ENCODE measurements around the gene CRB1. TPM values are rescaled to one million over a fixed set of nuclear protein-coding genes. Genes with fewer than 3 reads are reported as not detected.
A peak's percentile ranks its signal among the peaks of the same experiment; 100 is the strongest.

The CRB1 gene
- total RNA-seq = not detected

DNA sequence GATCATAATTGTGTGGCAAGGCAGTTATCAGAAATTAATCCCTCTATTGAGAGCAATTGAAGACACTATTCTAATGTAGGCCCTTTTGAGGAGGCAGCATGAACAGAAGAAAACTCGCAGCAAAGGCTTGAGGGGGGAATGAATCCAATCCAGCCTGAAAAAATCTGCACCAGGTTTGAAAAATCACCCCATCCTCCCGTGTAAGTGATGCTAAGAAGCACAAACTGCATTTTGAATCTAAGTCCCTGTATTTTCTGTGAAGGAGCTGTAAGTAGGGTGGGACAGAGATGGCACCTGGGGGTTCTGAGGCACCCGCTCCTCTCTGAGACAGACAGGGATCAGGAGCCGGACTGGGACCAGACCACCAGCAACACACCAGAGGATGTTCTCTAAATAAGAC, at the start of gene CRB1:
CRB1 (plus strand) TSS at position 241 of the 400 bp plus-strand sequence. CDS start 161 bp downstream, outside the sequence.
- ATAC-seq = no peak

GRCh38 chr1:197218857-197219256, 49.2 kb upstream of the CRB1 start:
- no peak for ATAC-seq

DNA sequence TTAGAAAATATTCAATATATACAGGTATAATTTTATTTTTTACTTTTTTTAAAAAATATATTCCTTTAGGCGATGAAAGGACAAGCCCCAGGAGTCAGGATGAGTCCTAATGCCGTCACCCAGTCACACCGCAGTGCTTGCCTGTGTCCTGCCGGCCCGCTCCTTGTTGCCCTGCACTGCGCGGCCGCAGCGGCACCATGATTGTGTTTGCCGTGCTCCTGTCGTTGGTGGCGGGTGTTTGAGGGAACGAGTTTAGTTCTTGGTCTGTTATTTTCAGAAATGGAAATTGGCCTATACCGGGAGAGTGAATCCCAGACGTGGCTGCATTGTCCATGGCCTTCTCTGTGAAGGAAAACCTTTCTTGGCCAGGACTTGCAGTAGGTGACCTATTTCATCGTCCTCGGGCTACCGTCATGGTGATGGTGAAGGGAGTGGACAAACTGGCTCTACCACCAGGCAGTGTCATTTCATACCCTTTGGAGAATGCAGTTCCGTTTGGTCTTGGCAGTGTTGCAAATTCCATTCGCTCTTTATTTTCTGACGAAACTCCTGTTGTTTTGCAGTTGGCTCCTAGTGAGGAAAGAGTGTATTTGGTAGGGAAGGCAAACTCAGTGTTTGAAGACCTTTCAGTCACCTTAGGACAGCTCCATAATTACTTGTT, 45.9 kb upstream of the CRB1 start:
- ATAC-seq = peak; percentile 76

DNA sequence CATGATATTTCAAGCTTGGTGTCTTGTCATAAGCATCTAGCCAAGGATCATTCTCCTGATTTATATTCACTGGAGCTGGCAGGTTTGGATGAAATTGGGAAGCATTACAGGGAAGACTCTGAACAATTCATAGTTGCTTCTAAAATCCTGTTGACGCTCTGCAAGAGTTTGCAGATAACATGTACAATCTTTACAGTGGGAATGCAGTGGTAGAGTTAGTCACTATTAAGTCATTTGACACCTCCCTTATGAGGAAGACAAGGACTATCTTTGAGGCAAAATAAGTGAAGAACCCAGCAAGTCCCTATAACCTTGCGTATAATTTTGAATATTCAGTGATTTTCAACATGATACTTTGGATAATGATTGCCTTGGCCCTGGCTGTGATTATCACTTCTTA, 45.3 kb upstream of the CRB1 start:
- no peak for ATAC-seq

- ATAC-seq = no peak
These were observed 43.9 kb upstream of the CRB1 start for GRCh38 chr1:197224160-197224559.

DNA sequence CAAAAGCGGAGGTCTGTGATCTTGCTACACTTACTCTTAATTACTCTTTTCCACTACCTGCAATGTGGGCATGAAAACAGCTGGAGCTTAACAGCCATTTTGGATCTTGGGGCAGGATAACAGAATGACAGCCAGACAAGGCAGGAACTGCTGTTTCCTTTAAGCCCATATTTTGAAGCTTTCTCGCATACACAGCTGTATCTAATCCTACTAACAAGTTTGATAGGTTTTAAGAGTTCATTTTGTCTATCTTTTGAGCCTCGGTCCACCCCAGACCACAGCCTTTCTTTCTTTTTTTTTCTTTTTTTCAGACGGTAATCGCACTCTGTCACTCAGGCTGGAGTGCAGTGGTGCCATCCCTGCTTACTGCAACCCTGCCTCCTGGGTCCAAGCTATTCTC, 42.4 kb upstream of the CRB1 start:
- ATAC-seq = no peak

- ATAC-seq = no peak
These were observed 33.5 kb upstream of the CRB1 start for GRCh38 chr1:197234581-197234980.

DNA sequence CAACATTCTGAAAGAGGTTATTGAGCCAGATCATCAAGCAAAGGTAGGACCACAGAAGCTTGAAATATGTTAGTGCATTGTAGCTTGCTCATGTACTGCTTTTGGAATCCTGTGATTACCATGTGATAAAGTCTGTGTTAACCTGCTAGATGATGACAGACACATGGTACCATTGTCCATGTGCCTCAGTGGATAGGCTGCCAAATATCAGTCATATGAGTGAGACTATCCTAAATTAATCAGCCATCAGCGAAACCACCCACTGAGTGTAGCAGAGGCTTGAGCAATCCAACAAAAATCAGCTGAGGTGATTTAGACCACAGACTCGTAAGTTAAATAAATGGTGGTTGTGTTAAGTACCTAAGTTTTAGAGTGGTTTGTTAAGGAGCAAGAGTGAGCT, 32.7 kb upstream of the CRB1 start:
- ATAC-seq = no peak

DNA sequence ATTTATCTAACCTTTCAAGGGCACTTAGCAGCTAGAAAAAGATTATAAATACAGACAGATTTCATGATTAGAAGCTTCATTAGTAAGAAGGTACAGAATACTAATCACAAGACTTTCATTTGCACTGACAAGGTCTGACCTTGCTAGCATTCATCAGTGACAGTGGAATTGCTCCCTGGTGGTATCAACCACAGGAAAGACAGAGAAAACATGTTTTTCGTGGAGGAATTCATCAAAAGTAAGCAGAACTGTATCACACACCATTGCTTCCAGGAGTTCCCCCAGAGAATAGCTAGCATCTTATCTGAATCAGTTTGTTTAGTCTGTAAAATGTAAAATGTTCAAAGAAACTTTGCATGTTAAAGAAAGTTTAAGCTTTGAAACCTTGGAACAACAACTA, 20.6 kb upstream of the CRB1 start:
- no peak for ATAC-seq

- ATAC-seq = no peak
These were observed 18.7 kb upstream of the CRB1 start for GRCh38 chr1:197249324-197249723.

- no peak for ATAC-seq
These were observed 17.4 kb upstream of the CRB1 start for GRCh38 chr1:197250616-197251015.

DNA sequence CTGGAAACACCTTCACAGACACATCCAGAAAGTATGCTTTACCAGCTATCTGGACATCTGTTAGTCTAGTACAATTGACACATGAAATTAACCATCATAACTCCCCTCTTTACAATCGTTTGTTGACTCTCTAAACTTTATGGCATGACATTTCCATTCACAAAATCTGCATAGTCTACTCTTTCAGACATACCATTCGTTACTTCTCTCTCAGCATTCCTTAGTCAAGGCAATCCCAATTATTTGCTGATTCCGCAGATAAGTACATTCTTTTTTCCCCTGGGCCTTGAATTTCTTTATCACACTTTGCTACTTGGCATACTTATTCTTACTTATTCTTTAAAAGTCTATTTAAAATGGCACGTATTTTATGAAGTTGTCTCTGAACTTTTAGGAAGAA, 15.1 kb upstream of the CRB1 start:
- ATAC-seq = no peak

- ATAC-seq = no peak
These were observed 13.2 kb upstream of the CRB1 start for GRCh38 chr1:197254866-197255265.

DNA sequence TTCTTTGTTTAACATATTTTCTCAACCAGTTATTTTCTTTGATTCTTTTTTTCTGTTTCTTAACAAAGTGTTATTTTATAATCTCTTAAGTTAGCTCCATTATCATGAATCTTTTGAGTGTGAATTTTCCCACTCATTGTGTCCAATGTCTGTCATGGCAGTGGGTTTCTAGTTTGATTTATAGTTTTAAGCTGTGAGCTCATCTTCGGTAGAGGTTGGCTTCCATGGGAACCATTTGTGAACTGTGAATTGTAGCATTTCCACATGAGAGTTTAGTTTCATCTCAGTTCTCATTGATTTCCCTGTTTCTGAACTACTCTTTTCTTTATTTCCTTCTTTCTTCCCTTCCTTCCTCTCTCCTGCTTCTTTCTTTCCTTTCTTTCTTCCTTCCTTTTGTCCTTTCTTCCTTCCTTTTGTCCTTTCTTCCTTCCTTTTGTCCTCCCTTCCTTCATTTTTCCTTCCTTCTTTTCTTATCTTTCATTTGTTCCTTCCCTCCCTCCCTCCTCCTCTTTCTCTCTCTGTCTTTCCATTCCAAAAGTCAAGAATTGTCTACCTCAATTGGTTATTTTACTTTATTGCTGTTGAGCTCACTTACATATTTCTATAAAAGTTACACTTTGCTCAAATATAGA, 3.0 kb upstream of the CRB1 start:
- ATAC-seq = no peak

- ATAC-seq = no peak
These were observed 1.0 kb downstream of the CRB1 start for GRCh38 chr1:197269053-197269452.

DNA sequence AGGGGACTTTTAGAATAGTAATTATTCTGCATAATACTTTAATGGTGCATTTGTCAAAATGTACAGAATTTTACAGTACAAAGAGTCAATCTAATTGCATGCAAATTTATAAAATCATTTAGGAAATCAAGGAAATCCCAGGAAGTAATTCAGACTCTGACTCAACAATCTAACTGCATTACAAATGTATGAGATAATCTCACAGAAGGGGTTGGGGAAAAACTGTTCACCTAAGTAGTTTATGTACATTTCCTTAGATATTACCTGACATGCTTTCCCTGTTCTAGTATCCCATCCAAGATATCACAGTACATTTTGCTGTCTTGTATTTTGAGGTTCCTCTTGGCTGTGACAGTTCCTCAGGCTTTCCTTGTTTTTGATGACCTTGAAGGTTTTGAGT, 4.7 kb downstream of the CRB1 start:
- ATAC-seq = no peak

GRCh38 chr1:197277166-197277565, 9.1 kb downstream of the CRB1 start:
- no peak for ATAC-seq

DNA sequence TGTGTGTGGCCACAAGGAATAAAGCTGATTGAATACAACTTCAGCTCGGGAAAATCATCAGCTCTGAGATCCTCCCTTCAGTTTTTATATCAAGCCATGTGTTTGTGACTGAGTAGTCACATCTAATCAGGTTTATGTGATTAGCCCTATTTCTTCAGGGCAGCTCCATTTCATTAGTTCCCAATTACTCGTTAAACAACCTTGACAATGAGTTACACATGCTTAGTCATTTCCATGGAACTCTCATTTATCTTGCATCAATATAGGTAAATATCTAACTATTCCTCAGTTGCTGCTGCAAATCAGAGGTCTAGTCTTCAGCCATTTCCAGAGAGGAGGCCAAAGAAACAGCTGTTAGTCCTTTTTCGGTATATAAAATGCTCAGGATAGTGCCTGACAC, 16.3 kb downstream of the CRB1 start:
- ATAC-seq = no peak

GRCh38 chr1:197284966-197285365, 16.9 kb downstream of the CRB1 start:
- no peak for ATAC-seq

DNA sequence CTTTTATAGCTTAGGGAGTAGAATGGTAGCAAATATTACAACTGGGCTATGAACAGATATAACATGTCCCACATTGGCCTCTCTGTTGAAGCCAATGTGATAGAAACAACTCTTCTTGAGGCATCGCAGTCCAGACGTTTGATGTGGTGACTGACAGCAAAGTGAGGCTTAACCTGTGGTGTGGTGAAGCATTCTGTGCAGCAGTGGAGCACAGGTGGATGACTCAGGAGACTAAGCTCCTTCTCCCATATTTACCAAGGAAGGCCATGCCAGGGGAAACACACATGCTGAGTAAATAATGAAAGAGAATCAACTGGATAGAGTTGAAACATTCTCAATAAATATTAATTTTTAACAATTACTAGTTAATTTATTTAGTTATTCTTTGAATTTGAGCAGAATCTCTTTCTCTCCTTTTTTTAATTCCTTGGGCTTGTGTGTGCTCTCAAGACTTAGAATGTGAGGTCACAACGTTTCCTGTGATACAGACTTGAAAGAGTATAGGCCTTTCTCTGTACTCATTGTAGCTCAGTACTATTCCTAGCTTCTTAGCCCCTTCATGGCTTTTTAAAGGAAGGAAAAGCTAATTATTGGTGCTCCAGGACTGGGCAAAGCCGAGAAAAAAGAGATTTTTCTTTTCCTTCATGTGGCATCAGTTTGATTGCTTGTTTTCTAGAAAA, 17.6 kb downstream of the CRB1 start:
- no peak for ATAC-seq

- no peak for ATAC-seq
These were observed 18.6 kb downstream of the CRB1 start for GRCh38 chr1:197286634-197287033.

DNA sequence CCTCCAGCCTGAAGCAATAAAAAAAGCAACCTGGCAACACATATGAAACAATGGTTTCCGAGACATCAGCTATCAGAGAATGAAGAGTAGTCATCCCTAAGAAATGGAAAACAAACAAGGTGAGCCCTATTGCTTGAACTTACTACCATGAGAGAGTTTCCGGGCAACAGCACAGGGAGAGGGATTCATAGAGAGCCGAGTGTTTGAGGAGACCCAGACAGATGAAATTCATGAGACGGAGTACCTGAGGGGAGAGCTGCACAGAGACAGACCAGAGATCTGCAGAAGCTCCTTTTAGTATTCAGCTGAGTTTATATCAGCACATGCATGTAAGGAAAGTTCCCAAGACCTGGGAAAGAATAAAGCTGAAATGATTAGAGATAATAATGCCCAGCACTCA, 19.8 kb downstream of the CRB1 start:
- ATAC-seq = no peak

- no peak for ATAC-seq
These were observed 34.7 kb downstream of the CRB1 start for GRCh38 chr1:197302775-197303174.

DNA sequence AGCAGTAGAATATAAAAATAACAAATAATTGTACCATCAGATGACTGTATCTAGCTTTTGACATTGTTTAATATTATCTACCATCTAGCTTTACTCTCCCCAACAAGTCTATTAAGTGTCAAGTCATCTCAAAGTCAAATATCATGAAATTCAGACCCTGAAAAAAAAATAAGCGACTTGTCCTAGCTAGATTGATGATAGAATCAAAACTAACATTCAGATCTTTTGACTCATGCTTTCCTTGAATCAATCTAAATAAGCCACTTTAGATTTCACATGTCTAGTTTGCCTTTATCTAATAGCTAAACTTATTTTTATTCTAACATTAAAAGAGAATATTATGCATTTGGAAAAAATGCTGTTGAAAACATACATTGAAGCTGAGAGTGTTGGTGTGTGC, 35.4 kb downstream of the CRB1 start:
- ATAC-seq = no peak

Measured in esophagus mucosa (tissue), 1 donor.